ENCODE results near the gene CCHCR1. TPM values are rescaled to one million over a fixed set of nuclear protein-coding genes. Genes with fewer than 3 reads are reported as not detected.
"Not testable (repeated sequence)": the region's sequence is repeated elsewhere in the genome, so short reads cannot be mapped to it uniquely, and the experiment has no call there.

Gene CCHCR1
- total and polyA plus RNA-seq, 4 donors: 3.1 to 9.9 (median 6.2) TPM

- no peak for TF ChIP-seq CTCF (IDR thresholded peaks at IDR 0.05; ENCODE audit: low read depth, low read length, missing input control)
Observed at GRCh38 chr6:31193206-31193605, 35.6 kb upstream of the CCHCR1 start (continued).

- DNase-seq (ENCODE audit: low spot score): peak; percentile 55
- not testable (repeated sequence) for H3K9ac ChIP-seq (ENCODE audit: low read depth in 1 of 2, low read length in 2 of 2); H3K27me3 ChIP-seq (ENCODE audit: control insufficient read depth in 4 of 4, insufficient read depth in 4 of 4, low read length in 3 of 4); H3K4me3 ChIP-seq (ENCODE audit: low read depth in 1 of 3, low read length in 3 of 3); H3K27ac ChIP-seq (ENCODE audit: low read depth in 1 of 2, low read length in 2 of 2); H3K4me1 ChIP-seq (ENCODE audit: control insufficient read depth in 4 of 4, insufficient read depth in 4 of 4, low read length in 3 of 4); H3K36me3 ChIP-seq (ENCODE audit: control insufficient read depth in 4 of 4, insufficient read depth in 3 of 4, low read depth in 1 of 4, low read length in 3 of 4); H3K9me3 ChIP-seq (ENCODE audit: control insufficient read depth in 4 of 4, low read length in 3 of 4)
- 50% methylated on average over 10 of the region's 10 CpGs for WGBS
- TF ChIP-seq RXRA (IDR thresholded peaks at IDR 0.05): peak in 1 of 2 donors; percentile 14
- TF ChIP-seq RAD21 (IDR thresholded peaks at IDR 0.05): peak; percentile 91 to 92
- peak; percentile 84 for TF ChIP-seq CTCF (IDR thresholded peaks at IDR 0.05; ENCODE audit: low read depth, low read length, missing input control)
Observed at GRCh38 chr6:31192431-31193105, 35.0 kb upstream of the CCHCR1 start.

GRCh38 chr6:31190488-31190887 lies 32.9 kb upstream of the CCHCR1 start:
- TF ChIP-seq FOXA2 (IDR thresholded peaks at IDR 0.05) (no peak), EGR1 (IDR thresholded peaks at IDR 0.05; ENCODE audit: low read depth in 2 of 2) (no peak)
- 81% methylated on average over 4 of the region's 4 CpGs for WGBS
- H3K4me3 ChIP-seq (ENCODE audit: low read depth in 1 of 3, low read length in 3 of 3): no peak overlapping the region
- peaks cover 0 to 2% (median 0%) of the 10 kb centered on the region in 4 donors for H3K36me3 ChIP-seq (ENCODE audit: control insufficient read depth in 4 of 4, insufficient read depth in 3 of 4, low read depth in 1 of 4, low read length in 3 of 4)
- no peak for DNase-seq (ENCODE audit: low spot score)
- no peaks in the 10 kb centered on the region for H3K9me3 ChIP-seq (ENCODE audit: control insufficient read depth in 4 of 4, low read length in 3 of 4)
- H3K9ac ChIP-seq (ENCODE audit: low read depth in 1 of 2, low read length in 2 of 2): no peak overlapping the region
- H3K4me1 ChIP-seq (ENCODE audit: control insufficient read depth in 4 of 4, insufficient read depth in 4 of 4, low read length in 3 of 4): no peaks in the 10 kb centered on the region
- H3K27me3 ChIP-seq (ENCODE audit: control insufficient read depth in 4 of 4, insufficient read depth in 4 of 4, low read length in 3 of 4): no peaks in the 10 kb centered on the region
- no peak overlapping the region for H3K27ac ChIP-seq (ENCODE audit: low read depth in 1 of 2, low read length in 2 of 2)

GRCh38 chr6:31189223-31189622 lies 31.6 kb upstream of the CCHCR1 start:
- not testable (repeated sequence) for H3K9ac ChIP-seq (ENCODE audit: low read depth in 1 of 2, low read length in 2 of 2); H3K36me3 ChIP-seq (ENCODE audit: control insufficient read depth in 4 of 4, insufficient read depth in 3 of 4, low read depth in 1 of 4, low read length in 3 of 4); DNase-seq (ENCODE audit: low spot score); H3K27me3 ChIP-seq (ENCODE audit: control insufficient read depth in 4 of 4, insufficient read depth in 4 of 4, low read length in 3 of 4); H3K9me3 ChIP-seq (ENCODE audit: control insufficient read depth in 4 of 4, low read length in 3 of 4); H3K4me3 ChIP-seq (ENCODE audit: low read depth in 1 of 3, low read length in 3 of 3); H3K4me1 ChIP-seq (ENCODE audit: control insufficient read depth in 4 of 4, insufficient read depth in 4 of 4, low read length in 3 of 4); H3K27ac ChIP-seq (ENCODE audit: low read depth in 1 of 2, low read length in 2 of 2)
- WGBS: 91% methylated on average over 3 of the region's 3 CpGs

- WGBS: 68% methylated on average over 5 of the region's 5 CpGs
- H3K9me3 ChIP-seq (ENCODE audit: control insufficient read depth in 4 of 4, low read length in 3 of 4): no peaks in the 10 kb centered on the region
- no peak overlapping the region for H3K27ac ChIP-seq (ENCODE audit: low read depth in 1 of 2, low read length in 2 of 2)
- no peaks in the 10 kb centered on the region for H3K27me3 ChIP-seq (ENCODE audit: control insufficient read depth in 4 of 4, insufficient read depth in 4 of 4, low read length in 3 of 4)
- H3K9ac ChIP-seq (ENCODE audit: low read depth in 1 of 2, low read length in 2 of 2): no peak overlapping the region
- no peak overlapping the region for H3K4me3 ChIP-seq (ENCODE audit: low read depth in 1 of 3, low read length in 3 of 3)
- no peak for DNase-seq (ENCODE audit: low spot score)
- H3K36me3 ChIP-seq (ENCODE audit: control insufficient read depth in 4 of 4, insufficient read depth in 3 of 4, low read depth in 1 of 4, low read length in 3 of 4): no peaks in the 10 kb centered on the region
- H3K4me1 ChIP-seq (ENCODE audit: control insufficient read depth in 4 of 4, insufficient read depth in 4 of 4, low read length in 3 of 4): peaks cover 0 to 2% (median 1%) of the 10 kb centered on the region in 4 donors
- TF ChIP-seq TAF1 (conservative IDR thresholded peaks at IDR 0.05): no peak
- TF ChIP-seq CTCF (IDR thresholded peaks at IDR 0.05; ENCODE audit: low read depth, low read length, missing input control): no peak
- no peak for TF ChIP-seq GABPA (IDR thresholded peaks at IDR 0.05 in 1 of 2, conservative IDR thresholded peaks at IDR 0.05 in 1 of 2)
- no peak for TF ChIP-seq RXRA (IDR thresholded peaks at IDR 0.05)
- TF ChIP-seq JUND (IDR thresholded peaks at IDR 0.05): no peak
- no peak for TF ChIP-seq NR2F2 (IDR thresholded peaks at IDR 0.05)
- no peak for TF ChIP-seq ZBTB33 (IDR thresholded peaks at IDR 0.05)
- no peak for TF ChIP-seq HNF4G (IDR thresholded peaks at IDR 0.05)
- no peak for TF ChIP-seq HNF4A (conservative IDR thresholded peaks at IDR 0.05)
- TF ChIP-seq FOXA2 (IDR thresholded peaks at IDR 0.05): no peak
Observed at GRCh38 chr6:31187780-31188194, 30.2 kb upstream of the CCHCR1 start.
